Caki2 (cell line): ENCODE data around the gene TTC33. TPM values are rescaled to one million over a fixed set of nuclear protein-coding genes. Genes with fewer than 3 reads are reported as not detected.

Experiments
- total RNA-seq: library from RNA; depleted of rRNA; stranded (reverse); fragments of >200 nt; shearing (Covaris generic); gene quantifications from 2 replicates; pipeline ENCODE4 v1.2.3, GENCODE V29; 2014; ENCODE audit warnings: low replicate concordance; rRNA removed

TTC33 gene
- total RNA-seq, 1 experiment from 2014 or later, result 8.8 TPM

Other genes starting within 250 kb of the TTC33 start
- 3.4 and 7.5 TPM in 2 replicates for gene PTGER4, start 76.0 kb downstream of the TTC33 start, total RNA-seq
- 19.8 and 83.2 TPM in 2 replicates for gene PRKAA1, start 42.4 kb upstream of the TTC33 start, total RNA-seq
- 118 and 170 TPM in 2 replicates for gene RPL37, start 79.3 kb upstream of the TTC33 start, total RNA-seq
- gene CARD6, start 85.4 kb upstream of the TTC33 start, total RNA-seq, result 0.06 TPM in 1 of 2 replicates, not detected in the other
- gene C7, start 153.5 kb upstream of the TTC33 start, total RNA-seq, result not detected in 2 replicates